HL-60 (cell line): ENCODE data around the gene PTPRF.

Experiments
- CTCF ChIP-seq: IDR thresholded peaks from one replicate; pipeline ENCODE4 v1.5.1; 2011; ENCODE audit warnings: low read length, control low read depth, inconsistent platforms; ENCODE audit not compliant: insufficient read depth
- POLR2AphosphoS5 ChIP-seq: IDR thresholded peaks from 2 replicates; pipeline ENCODE4 v1.6.1; 2012; ENCODE audit warnings: low read depth
- TF ChIP-seq, protein P1 (sequence below): IDR thresholded peaks from 2 replicates; pipeline ENCODE4 v1.6.1; 2012; ENCODE audit warnings: low read depth; ENCODE audit not compliant: insufficient replicate concordance

- TF ChIP-seq CTCF: no peak
- TF ChIP-seq, protein P1, sequence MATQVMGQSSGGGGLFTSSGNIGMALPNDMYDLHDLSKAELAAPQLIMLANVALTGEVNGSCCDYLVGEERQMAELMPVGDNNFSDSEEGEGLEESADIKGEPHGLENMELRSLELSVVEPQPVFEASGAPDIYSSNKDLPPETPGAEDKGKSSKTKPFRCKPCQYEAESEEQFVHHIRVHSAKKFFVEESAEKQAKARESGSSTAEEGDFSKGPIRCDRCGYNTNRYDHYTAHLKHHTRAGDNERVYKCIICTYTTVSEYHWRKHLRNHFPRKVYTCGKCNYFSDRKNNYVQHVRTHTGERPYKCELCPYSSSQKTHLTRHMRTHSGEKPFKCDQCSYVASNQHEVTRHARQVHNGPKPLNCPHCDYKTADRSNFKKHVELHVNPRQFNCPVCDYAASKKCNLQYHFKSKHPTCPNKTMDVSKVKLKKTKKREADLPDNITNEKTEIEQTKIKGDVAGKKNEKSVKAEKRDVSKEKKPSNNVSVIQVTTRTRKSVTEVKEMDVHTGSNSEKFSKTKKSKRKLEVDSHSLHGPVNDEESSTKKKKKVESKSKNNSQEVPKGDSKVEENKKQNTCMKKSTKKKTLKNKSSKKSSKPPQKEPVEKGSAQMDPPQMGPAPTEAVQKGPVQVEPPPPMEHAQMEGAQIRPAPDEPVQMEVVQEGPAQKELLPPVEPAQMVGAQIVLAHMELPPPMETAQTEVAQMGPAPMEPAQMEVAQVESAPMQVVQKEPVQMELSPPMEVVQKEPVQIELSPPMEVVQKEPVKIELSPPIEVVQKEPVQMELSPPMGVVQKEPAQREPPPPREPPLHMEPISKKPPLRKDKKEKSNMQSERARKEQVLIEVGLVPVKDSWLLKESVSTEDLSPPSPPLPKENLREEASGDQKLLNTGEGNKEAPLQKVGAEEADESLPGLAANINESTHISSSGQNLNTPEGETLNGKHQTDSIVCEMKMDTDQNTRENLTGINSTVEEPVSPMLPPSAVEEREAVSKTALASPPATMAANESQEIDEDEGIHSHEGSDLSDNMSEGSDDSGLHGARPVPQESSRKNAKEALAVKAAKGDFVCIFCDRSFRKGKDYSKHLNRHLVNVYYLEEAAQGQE: no peak
- no peak for TF ChIP-seq POLR2AphosphoS5
Observed at GRCh38 chr1:43645461-43645860, 114.8 kb downstream of the PTPRF start.
